IMR-90 (cell line): ENCODE results near the gene OR10A3. TPM values are rescaled to one million over a fixed set of nuclear protein-coding genes. Genes with fewer than 3 reads are reported as not detected.

Source experiments
- ATAC-seq: fragments of 200-7000 bp; cut with Tn5 transposase; 2 replicates; pipeline ENCODE4 v1.9.1; 2020; ENCODE audit warnings: low read depth, mild to moderate bottlenecking, moderate library complexity
- BruUV-seq: library from RNA; stranded (reverse); fragments of 400-500 nt; replicated peaks from 2 replicates; lab custom pipeline; 2021; lab: Mats Ljungman, UMichigan
- CTCF ChIA-PET: fragments of 300-600 bp; formaldehyde crosslinking; extraction: SDS; loops from one replicate; lab custom pipeline; 2021; ENCODE audit warnings: antibody characterized with exemption; lab: Yijun Ruan, JAX
- POLR2A ChIA-PET: fragments of 300-600 bp; sonication (Branson Sonifier 250); formaldehyde crosslinking; loops from one replicate; lab custom pipeline; 2022; ENCODE audit warnings: antibody characterized with exemption; ENCODE audit not compliant: unreplicated experiment; lab: Charles Lee
- DNase-seq: peaks from one replicate; pipeline ENCODE4 v3.0.0; 2013
- H2AFZ ChIP-seq: replicated peaks from 2 replicates; pipeline ENCODE3; 2013; ENCODE audit warnings: low read length, mild to moderate bottlenecking; ENCODE audit not compliant: poor library complexity
- H2AK5ac ChIP-seq: 2 replicates; pipeline ENCODE4 v1.6.1; 2013; ENCODE audit warnings: low read depth, low read length, inconsistent platforms
- H2AK9ac ChIP-seq: replicated peaks from 2 replicates; pipeline ENCODE3; 2013; ENCODE audit warnings: mild to moderate bottlenecking, low read depth, low read length, moderate library complexity; ENCODE audit not compliant: poor library complexity
- H2BK120ac ChIP-seq: 2 replicates; pipeline ENCODE4 v1.6.1; 2013; ENCODE audit warnings: low read depth, low read length, inconsistent platforms
- H2BK15ac ChIP-seq: 3 replicates; pipeline ENCODE4 v1.6.1; 2013; ENCODE audit warnings: low read depth, low read length, inconsistent platforms
- H2BK20ac ChIP-seq: 2 replicates; pipeline ENCODE4 v1.6.1; 2013; ENCODE audit warnings: low read depth, mild to moderate bottlenecking, inconsistent platforms, low read length, moderate library complexity
- H2BK5ac ChIP-seq: 2 replicates; pipeline ENCODE4 v1.6.1; 2013; ENCODE audit warnings: mild to moderate bottlenecking, low read depth, low read length, inconsistent platforms; ENCODE audit not compliant: poor library complexity, severe bottlenecking
- H3K14ac ChIP-seq: replicated peaks from 2 replicates; pipeline ENCODE4 v1.6.1; 2013; ENCODE audit warnings: low read depth, low read length, inconsistent platforms
- H3K18ac ChIP-seq: 2 replicates; pipeline ENCODE4 v1.6.1; 2013; ENCODE audit warnings: low read depth, low read length, control low read depth
- H3K23ac ChIP-seq: 2 replicates; pipeline ENCODE4 v1.6.1; 2013; ENCODE audit warnings: low read depth, low read length, inconsistent platforms
- H3K27ac ChIP-seq: 2 replicates; pipeline ENCODE4 v1.5.1; 2013; ENCODE audit warnings: mild to moderate bottlenecking, control low read depth, low read length; ENCODE audit not compliant: insufficient read depth
- H3K27me3 ChIP-seq: 2 replicates; pipeline ENCODE4 v1.6.1; 2013; ENCODE audit warnings: low read length; ENCODE audit not compliant: control insufficient read depth, insufficient read depth
- H3K36me3 ChIP-seq: 2 replicates; pipeline ENCODE4 v1.6.1; 2013; ENCODE audit warnings: low read length, mixed read lengths; ENCODE audit not compliant: control insufficient read depth, insufficient read depth
- H3K4ac ChIP-seq: 2 replicates; pipeline ENCODE4 v1.6.1; 2013; ENCODE audit warnings: low read depth, low read length, inconsistent platforms
- H3K4me1 ChIP-seq: 2 replicates; pipeline ENCODE4 v1.6.1; 2013; ENCODE audit warnings: low read length, mixed read lengths; ENCODE audit not compliant: control insufficient read depth, insufficient read depth
- H3K4me2 ChIP-seq: 2 replicates; pipeline ENCODE4 v1.6.1; 2013; ENCODE audit warnings: low read depth, mild to moderate bottlenecking, control low read depth, low read length, moderate library complexity
- H3K4me3 ChIP-seq: 2 replicates; pipeline ENCODE4 v1.5.1; 2013; ENCODE audit warnings: low read depth, mild to moderate bottlenecking, control low read depth, low read length, moderate library complexity; ENCODE audit not compliant: insufficient read depth
- H3K56ac ChIP-seq: 2 replicates; pipeline ENCODE4 v1.6.1; 2013; ENCODE audit warnings: low read length, inconsistent platforms; ENCODE audit not compliant: insufficient read depth; ENCODE audit errors: extremely low read depth
- H3K79me1 ChIP-seq, 2 experiments: 2 replicates each; pipeline ENCODE4 v1.6.1; 2013; ENCODE audit warnings: low read length in 2 of 2, inconsistent platforms in 1 of 2, low read depth in 1 of 2
- H3K9ac ChIP-seq: 2 replicates; pipeline ENCODE4 v1.6.1; 2013; ENCODE audit warnings: low read depth, low read length, control low read depth
- H3K9me1 ChIP-seq: 2 replicates; pipeline ENCODE4 v1.6.1; 2013; ENCODE audit warnings: low read length, inconsistent platforms; ENCODE audit not compliant: insufficient read depth
- H3K9me3 ChIP-seq: 2 replicates; pipeline ENCODE4 v1.6.1; 2013; ENCODE audit warnings: low read length; ENCODE audit not compliant: control insufficient read depth, insufficient read depth
- H4K20me1 ChIP-seq: 2 replicates; pipeline ENCODE4 v1.6.1; 2013; ENCODE audit warnings: low read length, inconsistent platforms; ENCODE audit not compliant: insufficient read depth
- H4K5ac ChIP-seq: 2 replicates; pipeline ENCODE4 v1.6.1; 2013; ENCODE audit warnings: mild to moderate bottlenecking, low read depth, low read length, control low read depth
- H4K8ac ChIP-seq, 2 experiments: 2 replicates each; pipeline ENCODE4 v1.6.1; 2013; ENCODE audit warnings: low read depth in 2 of 2, low read length in 2 of 2, control low read depth in 1 of 2, inconsistent platforms in 1 of 2
- H4K91ac ChIP-seq: 2 replicates; pipeline ENCODE4 v1.6.1; 2013; ENCODE audit warnings: low read depth, low read length, inconsistent platforms; ENCODE audit not compliant: insufficient read depth
- MAFK ChIP-seq: IDR thresholded peaks from 2 replicates; pipeline ENCODE4 v1.6.1; 2012; ENCODE audit warnings: low read depth, low read length, improper control_type of control experiment
- MAZ ChIP-seq: IDR thresholded peaks from 2 replicates; pipeline ENCODE4 v1.6.1; 2012; ENCODE audit warnings: low read depth, mild to moderate bottlenecking, low read length, improper control_type of control experiment, moderate library complexity, borderline replicate concordance
- WGBS, 2 experiments: methylation state at CpG; one replicate each; pipeline versions ENCODE4 v1.1.5 to v1.1.7; 2013; ENCODE audit warnings: missing lambda C conversion rate in 2 of 2; ENCODE audit not compliant: insufficient read length in 1 of 2; ENCODE audit errors: extremely low coverage in 2 of 2; 5-methylcytosine and 5-hydroxymethylcytosine counted together
- dilution Hi-C: fragments of 300-500 bp; cut with HindIII; formaldehyde crosslinking; loops from one replicate; pipeline ENCODE4 v1.14.3; 2018; ENCODE audit warnings: low sequenced_read_pairs; ENCODE audit not compliant: unreplicated experiment
- in situ Hi-C: fragments of 300-500 bp; cut with MboI; formaldehyde crosslinking; loops from 3 replicates; pipeline ENCODE4 v1.14.3; 2019; ENCODE audit warnings: low sequenced_read_pairs, inconsistent platforms, mixed read lengths
- intact Hi-C: fragments of 100-400 bp; cut with micrococcal nuclease; formaldehyde crosslinking; loops from 2 replicates; pipeline ENCODE4 v1.10.0; 2022
- polyA plus RNA-seq, 3 experiments: library from polyadenylated mRNA; depleted of rRNA; stranded (reverse); fragments of >200 nt; gene quantifications; 2 replicates each; pipeline ENCODE4 v1.2.3, GENCODE V29; 2012; ENCODE audit warnings: low replicate concordance in 1 of 3
- total RNA-seq: library from RNA; depleted of rRNA; stranded (reverse); fragments of >200 nt; gene quantifications from 2 replicates; pipeline ENCODE4 v1.2.3, GENCODE V29; 2012

Gene OR10A3
- total and polyA plus RNA-seq, 2 of the 4 experiments (the other 2 are of a cell fraction), result 0.03 TPM; not detected in 1

GRCh38 chr11:7896009-7896785 is 45.3 kb downstream of the OR10A3 start:
- H4K8ac ChIP-seq, result no peak overlapping the region
- no peak overlapping the region for H3K18ac ChIP-seq
- H3K9ac ChIP-seq, result no peak overlapping the region
- dilution Hi-C loops (no loop called here), in situ Hi-C loops (loop anchor here (10.0 to 25.0 kb wide), 2 partner anchors 199 to 334 kb away; no protein-coding TSS in a partner anchor), intact Hi-C loops (loop anchor here (10.0 kb wide), 1 partner anchor 321 kb away; no protein-coding TSS in a partner anchor)
- no peak overlapping the region for H4K5ac ChIP-seq
- H2AFZ ChIP-seq, result no peak overlapping the region
- H3K79me1 ChIP-seq, result no peaks in the 10 kb centered on the region
- peaks cover 5% of the 10 kb centered on the region for H3K4me1 ChIP-seq
- H4K91ac ChIP-seq, result no peak overlapping the region
- H3K9me1 ChIP-seq, result no peaks in the 10 kb centered on the region
- no peak overlapping the region for H3K4me2 ChIP-seq
- TF ChIP-seq MAFK (no peak), MAZ (no peak)
- H2BK15ac ChIP-seq, result no peak overlapping the region
- no peak overlapping the region for H2BK120ac ChIP-seq
- H2BK20ac ChIP-seq, result no peak overlapping the region
- no peak overlapping the region for H2AK9ac ChIP-seq
- H3K4ac ChIP-seq, result no peak overlapping the region
- POLR2A ChIA-PET, result no interaction called here
- H3K27me3 ChIP-seq, result no peaks in the 10 kb centered on the region
- H2AK5ac ChIP-seq, result no peak overlapping the region
- H3K56ac ChIP-seq, result no peak overlapping the region
- no TSS peak for BruUV-seq
- H4K20me1 ChIP-seq, result no peaks in the 10 kb centered on the region
- no peaks in the 10 kb centered on the region for H3K36me3 ChIP-seq
- CTCF ChIA-PET, result interaction anchor here (1.0 to 1.8 kb wide), 2 partner anchors 28 to 91 kb away, joined by 3 to 10 read pairs; partner anchors contain the start of gene EIF3F
- H3K27ac ChIP-seq, result no peak overlapping the region
- no peak overlapping the region for H3K4me3 ChIP-seq
- no peaks in the 10 kb centered on the region for H3K9me3 ChIP-seq
- ATAC-seq, result no peak
- no CpG with 5 or more reads among the region's 1 CpG for WGBS, 2 experiments
- H3K23ac ChIP-seq, result no peak overlapping the region
- DNase-seq, result no peak
- no peak overlapping the region for H3K14ac ChIP-seq
- no peak overlapping the region for H2BK5ac ChIP-seq
